H1 (cell line): ENCODE results near the gene RNF13. TPM values are rescaled to one million over a fixed set of nuclear protein-coding genes. Genes with fewer than 3 reads are reported as not detected.

ENCODE experiments used
- CTCF ChIA-PET: fragments of 300-600 bp; sonication (Branson Sonifier 250); formaldehyde crosslinking; loops from one replicate; lab custom pipeline; 2021; ENCODE audit not compliant: partially characterized antibody; lab: Charles Lee
- POLR2A ChIA-PET: fragments of 300-600 bp; sonication (Branson Sonifier 250); formaldehyde crosslinking; loops from one replicate; lab custom pipeline; 2021; ENCODE audit warnings: inconsistent platforms; ENCODE audit not compliant: partially characterized antibody; lab: Charles Lee
- DNase-seq, 2 experiments: peaks; one replicate each; pipeline versions ENCODE4 v3.0.0 to v3.0.0-alpha.2; 2010 to 2022; ENCODE audit warnings: low spot score in 2 of 2, low read depth in 1 of 2, mixed read lengths in 1 of 2
- FAIRE-seq: peaks from 2 replicates; lab custom pipeline; 2011; peaks lifted over from hg19 to GRCh38; lab: Jason Lieb, UNC
- H2AFZ ChIP-seq: 2 replicates; pipeline ENCODE4 v1.8.1; 2012; ENCODE audit warnings: low read length, inconsistent platforms
- H2AK5ac ChIP-seq: 2 replicates; pipeline ENCODE4 v1.6.1; 2013; ENCODE audit warnings: low read depth, low read length
- H2BK120ac ChIP-seq: replicated peaks from 2 replicates; pipeline ENCODE3; 2013; ENCODE audit warnings: low read depth, low read length, inconsistent platforms
- H2BK12ac ChIP-seq: 2 replicates; pipeline ENCODE4 v1.6.1; 2013; ENCODE audit warnings: low read depth, low read length
- H2BK15ac ChIP-seq: 2 replicates; pipeline ENCODE4 v1.6.1; 2013; ENCODE audit warnings: low read length
- H2BK20ac ChIP-seq: 2 replicates; pipeline ENCODE4 v1.6.1; 2013; ENCODE audit warnings: low read length
- H2BK5ac ChIP-seq: 2 replicates; pipeline ENCODE4 v1.6.1; 2013; ENCODE audit warnings: low read depth, low read length
- H3K14ac ChIP-seq: 2 replicates; pipeline ENCODE4 v1.6.1; 2013; ENCODE audit warnings: inconsistent platforms; ENCODE audit not compliant: insufficient read length
- H3K18ac ChIP-seq: 2 replicates; pipeline ENCODE4 v1.6.1; 2013; ENCODE audit warnings: low read length; ENCODE audit errors: extremely low read depth
- H3K23ac ChIP-seq: 2 replicates; pipeline ENCODE4 v1.6.1; 2013; ENCODE audit warnings: inconsistent platforms; ENCODE audit not compliant: insufficient read length
- H3K23me2 ChIP-seq: 2 replicates; pipeline ENCODE4 v1.6.1; 2013; ENCODE audit warnings: low read depth, low read length
- H3K27ac ChIP-seq: 2 replicates; pipeline ENCODE4 v1.6.1; 2011; ENCODE audit warnings: low read depth, low read length, inconsistent platforms
- H3K27me3 ChIP-seq, 4 experiments: replicated peaks in 1 of 4; 1 replicate in 1 of 4; 2 replicates in 3 of 4; pipeline versions ENCODE4 v1.6.1 to v1.8.1; 2011 to 2013; ENCODE audit warnings: low read length in 3 of 4, mild to moderate bottlenecking in 3 of 4, inconsistent platforms in 2 of 4, mixed read lengths in 2 of 4, moderate library complexity in 1 of 4; ENCODE audit not compliant: control insufficient read depth in 3 of 4, insufficient read depth in 3 of 4; ENCODE audit errors: extremely low read depth in 1 of 4
- H3K36me3 ChIP-seq, 4 experiments: 2 replicates each; pipeline versions ENCODE4 v1.6.1 to v1.8.1; 2011 to 2013; ENCODE audit warnings: mild to moderate bottlenecking in 4 of 4, low read length in 3 of 4, moderate library complexity in 2 of 4, control low read depth in 1 of 4, inconsistent platforms in 1 of 4; ENCODE audit not compliant: insufficient read depth in 4 of 4, control insufficient read depth in 2 of 4
- H3K4ac ChIP-seq: replicated peaks from 2 replicates; pipeline ENCODE3; 2013; ENCODE audit warnings: low read length, low read depth, mixed read lengths, inconsistent platforms; ENCODE audit not compliant: insufficient read length
- H3K4me1 ChIP-seq, 4 experiments: replicated peaks in 1 of 4; 1 replicate in 1 of 4; 2 replicates in 3 of 4; pipeline versions ENCODE4 v1.6.1 to v1.8.1; 2011 to 2013; ENCODE audit warnings: low read length in 3 of 4, inconsistent platforms in 2 of 4, mixed read lengths in 1 of 4; ENCODE audit not compliant: insufficient read depth in 4 of 4, control insufficient read depth in 3 of 4
- H3K4me2 ChIP-seq, 2 experiments: 2 replicates each; pipeline versions ENCODE4 v1.6.1 to v1.8.1; 2011 to 2013; ENCODE audit warnings: low read depth in 2 of 2, low read length in 2 of 2, control low read depth in 1 of 2, inconsistent platforms in 1 of 2, mild to moderate bottlenecking in 1 of 2; ENCODE audit not compliant: insufficient read depth in 1 of 2
- H3K4me3 ChIP-seq, 4 experiments: fragments of 200-600, 300-600 bp in 1 of 4; sonication (generic), shearing (Covaris generic), sonication (Bioruptor Twin) in 1 of 4; 2 replicates each; pipeline versions ENCODE4 v1.5.1 to v1.8.1; 2011 to 2016; ENCODE audit warnings: low read length in 4 of 4, low read depth in 3 of 4, control low read depth in 2 of 4, inconsistent platforms in 2 of 4, mild to moderate bottlenecking in 2 of 4, mixed read lengths in 1 of 4, moderate library complexity in 1 of 4; ENCODE audit not compliant: insufficient read depth in 2 of 4; ENCODE audit errors: extremely low read depth in 1 of 4
- H3K56ac ChIP-seq: replicated peaks from 2 replicates; pipeline ENCODE3; 2013; ENCODE audit warnings: low read depth, mild to moderate bottlenecking, mixed read lengths, low read length, inconsistent platforms; ENCODE audit not compliant: insufficient read length
- H3K79me1 ChIP-seq: 2 replicates; pipeline ENCODE4 v1.6.1; 2013; ENCODE audit warnings: low read depth, low read length, control low read depth
- H3K79me2 ChIP-seq, 2 experiments: 2 replicates each; pipeline versions ENCODE4 v1.6.1 to v1.8.1; 2012 to 2013; ENCODE audit warnings: low read length in 2 of 2, mild to moderate bottlenecking in 2 of 2, inconsistent platforms in 1 of 2; ENCODE audit not compliant: insufficient read depth in 2 of 2, control insufficient read depth in 1 of 2
- H3K9ac ChIP-seq, 4 experiments: replicated peaks in 1 of 4; 1 replicate in 1 of 4; 2 replicates in 3 of 4; pipeline versions ENCODE4 v1.6.1 to v1.8.1; 2011 to 2013; ENCODE audit warnings: low read depth in 3 of 4, low read length in 3 of 4, control low read depth in 2 of 4, mild to moderate bottlenecking in 2 of 4, moderate library complexity in 2 of 4, inconsistent platforms in 1 of 4; ENCODE audit errors: extremely low read depth in 1 of 4
- H3K9me3 ChIP-seq, 2 experiments: 2 replicates each; pipeline versions ENCODE4 v1.6.1 to v1.8.1; 2012 to 2013; ENCODE audit warnings: mild to moderate bottlenecking in 2 of 2, moderate library complexity in 2 of 2, control low read depth in 1 of 2, inconsistent platforms in 1 of 2, low read depth in 1 of 2, low read length in 1 of 2, mixed read lengths in 1 of 2; ENCODE audit not compliant: insufficient read depth in 2 of 2
- H4K20me1 ChIP-seq, 2 experiments: replicated peaks in 1 of 2; 2 replicates each; pipeline versions ENCODE3 to v1.8.1; 2011 to 2013; ENCODE audit warnings: inconsistent platforms in 2 of 2, low read length in 2 of 2, mild to moderate bottlenecking in 1 of 2; ENCODE audit not compliant: insufficient read depth in 2 of 2, control insufficient read depth in 1 of 2
- H4K5ac ChIP-seq: 2 replicates; pipeline ENCODE4 v1.6.1; 2013; ENCODE audit warnings: low read length, low read depth, mixed read lengths, inconsistent platforms; ENCODE audit not compliant: insufficient read length
- H4K8ac ChIP-seq: 2 replicates; pipeline ENCODE4 v1.8.0; 2013; ENCODE audit warnings: mild to moderate bottlenecking, moderate library complexity, low read length, inconsistent platforms; ENCODE audit not compliant: insufficient read depth; ENCODE audit errors: extremely low read depth
- H4K91ac ChIP-seq: replicated peaks from 2 replicates; pipeline ENCODE3; 2013; ENCODE audit warnings: low read length, mixed read lengths, inconsistent platforms; ENCODE audit not compliant: insufficient read length
- BACH1 ChIP-seq: IDR thresholded peaks from 2 replicates; pipeline ENCODE4 v1.6.1; 2012; ENCODE audit warnings: low read length, improper control_type of control experiment
- BCL11A ChIP-seq, 2 experiments: IDR thresholded peaks; one replicate each; pipeline ENCODE4 v1.6.1; 2011; ENCODE audit warnings: low read depth in 2 of 2, low read length in 2 of 2, mild to moderate bottlenecking in 2 of 2
- CEBPB ChIP-seq: IDR thresholded peaks from 2 replicates; pipeline ENCODE4 v1.6.1; 2012; ENCODE audit warnings: low read depth, low read length
- CHD1 ChIP-seq: IDR thresholded peaks from 2 replicates; pipeline ENCODE4 v1.6.1; 2012; ENCODE audit warnings: low read depth, low read length, improper control_type of control experiment
- EP300 ChIP-seq, 2 experiments: IDR thresholded peaks; 1 replicate in 1 of 2; 2 replicates in 1 of 2; pipeline ENCODE4 v1.6.1; 2011 to 2012; ENCODE audit warnings: low read depth in 2 of 2, low read length in 2 of 2, mild to moderate bottlenecking in 2 of 2, borderline replicate concordance in 1 of 2, inconsistent platforms in 1 of 2, moderate library complexity in 1 of 2
- FOSL1 ChIP-seq: IDR thresholded peaks from 2 replicates; pipeline ENCODE4 v1.6.1; 2011; ENCODE audit warnings: mild to moderate bottlenecking, low read depth, low read length, moderate library complexity; ENCODE audit not compliant: insufficient read depth
- GTF2F1 ChIP-seq: IDR thresholded peaks from 2 replicates; pipeline ENCODE4 v1.6.1; 2012; ENCODE audit warnings: low read depth, low read length, improper control_type of control experiment, borderline replicate concordance
- HDAC2 ChIP-seq, 2 experiments: fragments of 300-600 bp in 1 of 2; sonication (generic) in 1 of 2; IDR thresholded peaks; 2 replicates each; pipeline ENCODE4 v1.6.1; 2011 to 2012; ENCODE audit warnings: low read depth in 2 of 2, low read length in 2 of 2, mild to moderate bottlenecking in 2 of 2, moderate library complexity in 2 of 2, borderline replicate concordance in 1 of 2, inconsistent platforms in 1 of 2
- JUN ChIP-seq: IDR thresholded peaks from 2 replicates; pipeline ENCODE4 v1.6.1; 2011; ENCODE audit warnings: low read depth, mild to moderate bottlenecking, improper control_type of control experiment, low read length
- JUND ChIP-seq: IDR thresholded peaks from 2 replicates; pipeline ENCODE4 v1.6.1; 2011; ENCODE audit warnings: mild to moderate bottlenecking, improper control_type of control experiment, low read length
- PHF8 ChIP-seq: fragments of 200-600 bp; sonication (generic); conservative IDR thresholded peaks from 2 replicates; pipeline ENCODE4 v1.7.1; 2012; ENCODE audit warnings: low read depth, mild to moderate bottlenecking, inconsistent platforms, low read length, moderate library complexity
- TAF7 ChIP-seq: optimal IDR thresholded peaks from 2 replicates; pipeline ENCODE3; 2011; ENCODE audit warnings: low read depth, mild to moderate bottlenecking, inconsistent platforms, low read length, moderate library complexity, borderline replicate concordance
- ZNF274 ChIP-seq: IDR thresholded peaks from 2 replicates; pipeline ENCODE4 v1.7.0; 2012; ENCODE audit warnings: low read length, borderline replicate concordance; ENCODE audit errors: extremely low read depth
- WGBS, 2 experiments: shearing (Covaris generic) in 1 of 2; methylation state at CpG; one replicate each; pipeline versions ENCODE4 v1.1.6 to v1.1.7; 2013 to 2015; ENCODE audit warnings: low lambda C conversion rate in 2 of 2, mixed read lengths in 2 of 2, inconsistent platforms in 1 of 2, low coverage in 1 of 2, missing lambda C conversion rate in 1 of 2; ENCODE audit not compliant: insufficient replicate concordance in 2 of 2, insufficient coverage in 1 of 2, insufficient read length in 1 of 2; ENCODE audit errors: extremely low coverage in 1 of 2, missing lambda C conversion rate in 1 of 2; 5-methylcytosine and 5-hydroxymethylcytosine counted together
- polyA plus RNA-seq, 7 experiments: library from polyadenylated mRNA; depleted of rRNA in 3 of 7; stranded (reverse) in 5 of 7; unstranded in 2 of 7; fragments of >200 nt in 5 of 7; fragments of 200-250 nt in 2 of 7; gene quantifications; 1 replicate in 5 of 7; 2 replicates in 1 of 7; 4 replicates in 1 of 7; pipeline versions ENCODE4 v1.2.1 to v1.2.3, GENCODE V29; 2011 to 2013; ENCODE audit warnings: missing spikeins in 2 of 7, mixed read lengths in 2 of 7
- total RNA-seq: library from RNA; stranded (reverse); fragmentation: NEBNext Ultra II Directional; extraction: Animal tissue kit (Norgen Biotek cat#: 25700); gene quantifications from 2 replicates; pipeline ENCODE4 v1.2.1, GENCODE V29; 2021

RNF13 gene
- total and polyA plus RNA-seq, 2 of the 8 experiments (the other 6 are each of a cell fraction or from before 2014, with no cell fraction given), result 19.4 to 35.4 TPM

- H3K4ac ChIP-seq, result no peak overlapping the region
- no peak overlapping the region for H3K18ac ChIP-seq
- no peaks in the 10 kb centered on the region for H3K4me1 ChIP-seq
- no peaks in the 10 kb centered on the region for H3K23me2 ChIP-seq
- no peaks in the 10 kb centered on the region for H3K79me1 ChIP-seq
- CTCF ChIA-PET, result interaction anchor here (1.0 to 1.2 kb wide), 3 partner anchors 17 to 41 kb away, joined by 3 read pairs; no protein-coding TSS in a partner anchor
- no peak overlapping the region for H4K5ac ChIP-seq
- no peaks in the 10 kb centered on the region for H3K27me3 ChIP-seq
- no peak overlapping the region for H2BK15ac ChIP-seq
- H4K8ac ChIP-seq, result no peak overlapping the region
- H2AK5ac ChIP-seq, result no peak overlapping the region
- FAIRE-seq (no peak), DNase-seq (no peak)
- no peak overlapping the region for H3K56ac ChIP-seq
- no peak overlapping the region for H3K23ac ChIP-seq
- no peak overlapping the region for H3K4me3 ChIP-seq
- H3K14ac ChIP-seq, result no peak overlapping the region
- no peaks in the 10 kb centered on the region for H3K9me3 ChIP-seq
- no peak overlapping the region for H2AFZ ChIP-seq
- H2BK20ac ChIP-seq, result no peak overlapping the region
- no peaks in the 10 kb centered on the region for H3K79me2 ChIP-seq
- 96% methylated on average over 3 of the region's 3 CpGs; no CpG with 5 or more reads in 1 of the 2 experiments for WGBS, 2 experiments
- no peak overlapping the region for H3K9ac ChIP-seq
- no peaks in the 10 kb centered on the region for H4K20me1 ChIP-seq
- no peak overlapping the region for H3K27ac ChIP-seq
- H3K4me2 ChIP-seq, result no peak overlapping the region
- no peak overlapping the region for H2BK5ac ChIP-seq
- H4K91ac ChIP-seq, result no peak overlapping the region
- H2BK120ac ChIP-seq, result no peak overlapping the region
- H2BK12ac ChIP-seq, result no peak overlapping the region
- POLR2A ChIA-PET, result no interaction called here
- H3K36me3 ChIP-seq, result peaks cover 0 to 3% (median 0%) of the 10 kb centered on the region in 4 experiments; a peak in 2 of 8 replicates
- TF ChIP-seq FOSL1 (no peak), JUN (no peak), EP300 (IDR thresholded peaks at IDR 0.05; ENCODE audit: borderline replicate concordance in 1 of 2, low read depth in 2 of 2, low read length in 2 of 2) (no peak), TAF7 (no peak), HDAC2 (IDR thresholded peaks at IDR 0.05; ENCODE audit: borderline replicate concordance in 1 of 2, low read depth in 2 of 2, low read length in 2 of 2) (no peak), BACH1 (no peak), ZNF274 (no peak), CEBPB (no peak), PHF8 (no peak), CHD1 (no peak), GTF2F1 (no peak), BCL11A (IDR thresholded peaks at IDR 0.05; ENCODE audit: low read depth in 2 of 2, low read length in 2 of 2) (no peak), JUND (no peak)
Measured at GRCh38 chr3:149920119-149920518, 107.1 kb downstream of the RNF13 start.
